ENCODE measurements around the gene TMEM9.

DNA sequence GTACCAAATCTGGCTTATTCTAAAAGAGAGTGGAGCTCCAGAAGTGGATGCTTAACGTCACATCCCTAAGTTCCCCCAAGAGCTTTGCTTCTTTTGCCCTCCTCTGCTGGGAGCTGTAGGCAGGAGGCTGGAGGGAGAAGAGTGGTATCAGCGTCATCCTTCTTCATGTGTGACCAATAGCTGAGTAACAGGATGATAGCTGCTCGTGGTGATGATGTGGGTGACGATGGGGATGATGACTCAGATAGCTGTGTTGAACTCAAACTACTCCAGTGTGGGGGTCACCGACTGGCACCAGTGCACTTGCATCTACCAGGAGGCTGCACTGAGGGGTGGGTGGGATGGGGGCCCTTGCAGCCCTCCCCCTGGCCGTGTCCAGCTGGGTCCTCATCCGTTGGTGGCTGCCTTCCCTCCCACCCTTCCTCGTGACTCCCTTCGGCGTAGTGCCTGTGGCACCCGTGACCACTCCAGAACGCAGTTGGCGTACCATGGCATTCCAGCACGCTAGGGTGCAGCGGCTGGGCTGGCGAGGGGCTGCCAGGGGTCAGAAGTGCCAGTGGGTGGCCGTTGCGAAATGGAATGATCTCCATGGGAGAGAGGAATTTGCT, 37.5 kb upstream of the TMEM9 start:
- TF ChIP-seq SMC3 (IDR thresholded peaks at IDR 0.05; ENCODE audit: borderline replicate concordance, low read length) (no peak), CBX3 (IDR thresholded peaks at IDR 0.05; ENCODE audit: borderline replicate concordance, low read depth) (no peak), FOXM1 (IDR thresholded peaks at IDR 0.05; ENCODE audit: low read depth, low read length) (no peak), HDAC2 (IDR thresholded peaks at IDR 0.05) (no peak), POLR2AphosphoS5 (IDR thresholded peaks at IDR 0.05; ENCODE audit: low read length) (no peak), ZBED1 (IDR thresholded peaks at IDR 0.05; ENCODE audit: borderline replicate concordance) (no peak), CBX5 (IDR thresholded peaks at IDR 0.05; ENCODE audit: low read depth) (no peak), EZH2 (IDR thresholded peaks at IDR 0.05; ENCODE audit: borderline replicate concordance, control insufficient read depth, low read depth, low read length) (no peak), CBFB (IDR thresholded peaks at IDR 0.05; ENCODE audit: low read depth) (no peak), POLR2AphosphoS2 (IDR thresholded peaks at IDR 0.05; ENCODE audit: low read depth, low read length) (no peak)
- TF ChIP-seq, protein P1, sequence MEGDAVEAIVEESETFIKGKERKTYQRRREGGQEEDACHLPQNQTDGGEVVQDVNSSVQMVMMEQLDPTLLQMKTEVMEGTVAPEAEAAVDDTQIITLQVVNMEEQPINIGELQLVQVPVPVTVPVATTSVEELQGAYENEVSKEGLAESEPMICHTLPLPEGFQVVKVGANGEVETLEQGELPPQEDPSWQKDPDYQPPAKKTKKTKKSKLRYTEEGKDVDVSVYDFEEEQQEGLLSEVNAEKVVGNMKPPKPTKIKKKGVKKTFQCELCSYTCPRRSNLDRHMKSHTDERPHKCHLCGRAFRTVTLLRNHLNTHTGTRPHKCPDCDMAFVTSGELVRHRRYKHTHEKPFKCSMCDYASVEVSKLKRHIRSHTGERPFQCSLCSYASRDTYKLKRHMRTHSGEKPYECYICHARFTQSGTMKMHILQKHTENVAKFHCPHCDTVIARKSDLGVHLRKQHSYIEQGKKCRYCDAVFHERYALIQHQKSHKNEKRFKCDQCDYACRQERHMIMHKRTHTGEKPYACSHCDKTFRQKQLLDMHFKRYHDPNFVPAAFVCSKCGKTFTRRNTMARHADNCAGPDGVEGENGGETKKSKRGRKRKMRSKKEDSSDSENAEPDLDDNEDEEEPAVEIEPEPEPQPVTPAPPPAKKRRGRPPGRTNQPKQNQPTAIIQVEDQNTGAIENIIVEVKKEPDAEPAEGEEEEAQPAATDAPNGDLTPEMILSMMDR (IDR thresholded peaks at IDR 0.05 in 2 of 3, conservative IDR thresholded peaks at IDR 0.05 in 1 of 3; ENCODE audit: control insufficient read depth in 2 of 3, extremely low read depth in 1 of 3, insufficient read depth in 1 of 3, low read depth in 3 of 3, low read length in 3 of 3), result no peak

Data from GM12878 (cell line).